HEK293 (cell line): ENCODE measurements around the gene PCDHA2.

ENCODE experiments used
- CTCF ChIP-seq: fragments of 450-650 bp; formaldehyde crosslinking; IDR thresholded peaks from 2 replicates; pipeline ENCODE4 v1.5.1; 2016; ENCODE audit warnings: missing biosample characterization, missing genetic modification characterization
- PRDM10 ChIP-seq: fragments of 450-650 bp; formaldehyde crosslinking; IDR thresholded peaks from 2 replicates; pipeline ENCODE4 v1.5.1; 2016; ENCODE audit warnings: missing biosample characterization, missing genetic modification characterization

- no peak for TF ChIP-seq PRDM10 (tag by site-specific recombination)
- TF ChIP-seq CTCF: no peak
These were observed 12.5 kb downstream of the PCDHA2 start, which contains the start of gene PCDHA4 for GRCh38 chr5:140806834-140807775.
